Renal cortical epithelial cell (primary cell): ENCODE results near the gene UNC5C. TPM values are rescaled to one million over a fixed set of nuclear protein-coding genes. Genes with fewer than 3 reads are reported as not detected.
A peak's percentile ranks its signal among the peaks of the same experiment; 100 is the strongest.

Experiments
- DNase-seq: peaks from one replicate; pipeline ENCODE4 v3.0.0-alpha.2; 2011; ENCODE audit warnings: low read depth
- total RNA-seq: library from RNA; depleted of rRNA; stranded (reverse); fragments of >200 nt; gene quantifications from 2 replicates; pipeline ENCODE4 v1.2.3, GENCODE V29; 2014

UNC5C gene
- total RNA-seq, 1 donor from 2014 or later = 0.05 TPM

DNA sequence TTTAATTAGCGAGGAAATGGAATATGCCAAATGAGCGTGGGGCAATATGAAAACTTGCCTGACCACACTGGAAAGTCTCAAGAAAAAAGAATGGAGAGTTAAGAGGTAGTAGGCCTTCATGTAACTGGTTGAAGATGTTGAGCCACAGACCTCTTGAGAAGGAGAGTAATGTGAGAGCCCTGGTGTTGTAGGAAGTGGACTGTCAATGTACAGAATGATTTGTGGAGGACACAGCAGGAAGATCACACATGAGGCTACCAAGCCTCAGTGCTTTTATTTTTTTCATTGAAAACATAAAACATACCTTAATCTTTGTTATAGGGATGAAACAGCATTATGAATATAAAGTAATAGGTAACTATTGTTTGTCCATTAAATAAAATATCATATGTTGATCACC, 331.6 kb downstream of the UNC5C start:
- no peak for DNase-seq

DNA sequence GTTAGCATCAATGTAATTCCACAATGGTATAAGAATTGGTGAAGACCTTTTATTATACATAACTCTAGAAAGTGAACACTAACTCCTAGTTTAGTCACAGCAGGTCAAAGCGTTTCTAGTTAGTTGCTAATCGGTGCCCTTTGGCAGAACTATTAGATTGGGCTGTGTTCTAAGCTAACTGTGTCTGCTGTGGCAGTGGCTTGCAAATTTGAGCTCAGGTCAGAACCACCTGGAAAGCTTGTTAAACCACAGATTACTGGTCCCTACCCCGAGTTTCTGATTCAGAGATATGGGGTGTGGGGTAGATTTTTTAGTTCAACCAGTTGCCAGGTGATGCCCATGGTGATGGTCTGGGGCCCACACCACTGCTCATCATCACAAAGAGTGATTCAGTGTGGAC, 332.1 kb downstream of the UNC5C start:
- no peak for DNase-seq

DNA sequence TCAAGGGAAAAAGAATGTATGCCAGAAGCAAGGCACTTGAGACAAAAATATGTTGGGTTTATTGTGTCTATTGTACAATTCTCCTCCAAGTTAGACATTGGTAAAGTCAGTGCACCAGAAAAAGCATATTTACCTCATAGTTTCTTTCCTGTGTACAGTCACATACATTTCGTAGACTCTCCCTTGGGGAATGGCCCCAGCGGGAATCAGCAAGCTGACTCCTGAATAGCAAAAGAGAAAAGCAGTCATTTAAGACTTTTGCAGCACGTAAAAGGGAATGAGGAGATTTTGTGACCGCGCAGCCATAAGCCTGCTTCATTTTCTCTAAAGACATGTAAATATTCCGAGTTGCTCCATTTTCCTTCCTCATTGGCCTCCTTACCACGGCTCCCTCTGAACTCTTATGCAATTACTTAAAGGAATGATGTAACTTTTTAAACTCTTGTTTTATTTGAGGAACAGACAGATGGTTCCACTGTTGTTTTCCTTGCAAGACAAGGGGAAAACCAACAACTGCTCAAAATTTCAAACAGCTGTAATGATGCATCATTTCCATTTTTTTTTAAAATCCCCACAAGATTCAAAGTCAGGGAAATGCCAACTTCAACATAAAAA, 332.7 kb downstream of the UNC5C start:
- no peak for DNase-seq

DNA sequence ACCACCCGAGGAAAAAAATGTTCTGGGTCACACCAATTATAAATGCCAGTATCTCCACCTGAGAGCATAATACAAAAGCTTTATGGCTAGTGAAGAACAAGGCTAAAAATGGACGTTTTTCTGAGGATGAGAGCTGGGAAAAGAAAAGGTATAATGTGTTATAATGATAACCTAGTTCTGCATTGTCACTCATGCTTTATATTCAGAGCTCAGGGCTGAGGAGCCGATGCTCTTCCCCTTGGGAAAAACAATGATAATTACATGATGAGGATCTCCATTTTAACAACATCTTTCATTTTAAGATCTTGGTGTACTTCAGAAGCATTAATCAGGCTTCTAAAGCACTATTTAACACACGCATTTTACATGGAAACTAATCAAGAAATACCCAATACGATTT, 333.7 kb downstream of the UNC5C start:
- no peak for DNase-seq

DNA sequence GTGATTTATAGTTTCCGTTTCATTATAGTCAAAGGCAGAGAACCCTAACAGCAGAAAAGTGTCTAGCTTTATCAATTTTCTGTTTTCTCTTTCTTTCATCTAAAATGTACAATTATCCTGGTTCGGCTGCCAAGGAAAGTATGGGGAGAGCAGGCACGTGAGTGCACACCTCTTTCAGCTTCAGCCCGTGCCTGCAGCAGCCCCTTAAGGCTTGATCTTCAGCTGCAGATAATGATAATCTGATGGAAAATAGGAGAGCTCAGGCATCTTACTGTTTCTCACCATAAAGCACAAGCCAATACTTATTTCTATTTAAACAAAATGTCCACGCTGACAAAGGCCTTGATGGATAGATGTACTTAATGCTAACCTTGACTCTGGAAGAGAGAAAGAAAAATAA, 334.4 kb downstream of the UNC5C start:
- DNase-seq = no peak

DNA sequence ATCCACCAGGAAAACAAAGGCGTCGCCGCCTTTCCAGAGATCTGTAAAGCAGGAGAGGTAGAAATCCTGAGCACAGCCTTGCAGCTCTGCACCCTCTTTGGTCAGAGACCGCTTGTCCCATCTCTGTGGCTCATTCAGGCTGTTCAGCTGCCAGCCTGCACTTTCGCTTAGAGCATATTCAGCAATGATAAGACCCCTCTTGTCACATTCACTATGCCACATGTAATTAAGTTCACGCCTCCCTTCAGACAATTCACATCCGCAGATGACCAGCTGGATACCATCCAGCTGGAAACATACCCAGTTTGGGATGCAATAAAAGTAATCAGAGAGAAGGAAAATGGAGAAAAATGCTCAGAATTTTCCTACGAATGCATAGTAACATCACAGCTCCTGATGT, 335.4 kb downstream of the UNC5C start:
- DNase-seq = no peak

DNA sequence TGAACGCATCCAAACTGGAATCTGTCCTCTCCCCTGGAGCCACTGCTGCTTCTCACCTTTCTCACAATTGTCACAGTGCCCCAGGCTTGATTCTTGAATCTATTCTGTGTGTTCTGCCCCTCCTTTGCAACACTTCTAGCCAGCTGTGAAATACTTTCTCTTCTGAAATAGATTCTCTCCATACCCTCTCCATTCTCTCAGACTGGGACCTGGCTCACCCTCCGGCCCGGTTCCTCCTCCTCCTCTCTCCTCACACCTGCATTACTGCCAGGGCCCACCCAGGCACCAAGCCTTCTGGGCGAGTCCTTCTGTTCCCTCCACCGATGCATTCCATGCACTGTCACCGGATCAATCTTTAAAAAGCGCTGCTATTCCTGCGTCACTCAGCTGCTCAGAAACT, 336.1 kb downstream of the UNC5C start:
- DNase-seq = no peak

DNA sequence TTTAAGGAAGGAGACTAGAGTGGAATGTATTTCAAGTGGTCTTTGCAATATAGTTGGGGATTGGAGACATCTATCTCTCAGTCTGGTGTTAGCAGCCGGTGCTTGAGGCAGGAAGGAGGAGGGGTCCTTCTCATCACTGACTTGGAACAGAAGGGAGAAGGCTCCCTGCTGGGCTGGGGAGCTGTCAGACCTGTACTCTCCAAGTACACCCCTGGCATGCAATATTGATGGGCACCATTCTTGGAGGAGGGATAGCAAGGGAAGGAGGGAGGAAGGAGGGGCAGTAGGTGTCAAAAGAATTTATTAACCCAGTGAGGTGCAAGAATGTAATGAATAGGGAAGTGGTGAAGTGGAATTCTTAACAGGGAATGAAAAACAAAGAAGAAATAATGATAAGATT, 338.8 kb downstream of the UNC5C start:
- DNase-seq = peak; percentile 16

DNA sequence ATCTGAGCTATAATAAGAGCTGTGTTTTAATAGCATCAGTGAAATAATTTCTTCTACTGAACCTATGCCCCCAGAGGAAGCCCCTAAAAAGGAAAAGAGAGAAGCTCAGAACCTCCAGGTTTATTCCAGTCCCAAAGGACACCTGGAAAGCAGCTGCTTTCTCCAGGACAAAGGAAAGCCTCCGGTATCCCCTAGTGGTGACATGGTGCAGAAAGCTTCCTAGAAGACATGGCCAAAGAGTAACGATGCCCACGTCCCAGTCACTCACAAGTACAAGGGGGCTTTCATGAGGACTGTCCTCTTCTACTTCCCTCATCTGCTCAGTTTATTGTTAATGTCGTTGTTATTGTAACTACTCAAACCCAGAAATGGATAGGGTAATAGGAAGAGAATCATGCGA, 343.9 kb downstream of the UNC5C start:
- DNase-seq = no peak

DNA sequence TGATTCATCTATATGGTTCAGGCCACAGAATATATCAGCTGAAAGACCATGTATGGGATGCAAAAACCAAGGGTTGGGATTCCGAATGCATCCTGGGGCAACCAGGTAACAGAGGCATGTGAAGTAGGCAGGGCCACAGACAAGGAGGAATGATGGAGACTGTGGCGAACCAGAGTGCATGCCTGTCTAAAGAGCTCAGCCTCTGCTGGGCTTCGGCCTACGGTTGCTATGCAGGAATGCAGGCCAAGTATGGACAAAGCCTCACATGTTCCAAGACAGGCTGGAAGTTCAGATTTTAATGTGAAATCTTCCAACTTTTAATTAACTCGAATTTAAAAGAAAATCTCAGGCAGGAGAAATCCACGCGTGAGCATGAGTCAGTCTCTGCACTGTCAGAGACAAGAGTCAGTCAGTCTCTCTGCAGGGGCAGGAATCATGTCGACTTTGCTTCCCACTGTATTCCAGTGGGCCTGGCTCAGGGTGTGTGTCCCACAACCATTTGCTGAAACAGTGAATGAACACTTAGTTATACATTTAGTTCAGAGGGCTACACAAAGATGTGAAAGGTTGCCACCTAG, 344.4 kb downstream of the UNC5C start:
- no peak for DNase-seq

DNA sequence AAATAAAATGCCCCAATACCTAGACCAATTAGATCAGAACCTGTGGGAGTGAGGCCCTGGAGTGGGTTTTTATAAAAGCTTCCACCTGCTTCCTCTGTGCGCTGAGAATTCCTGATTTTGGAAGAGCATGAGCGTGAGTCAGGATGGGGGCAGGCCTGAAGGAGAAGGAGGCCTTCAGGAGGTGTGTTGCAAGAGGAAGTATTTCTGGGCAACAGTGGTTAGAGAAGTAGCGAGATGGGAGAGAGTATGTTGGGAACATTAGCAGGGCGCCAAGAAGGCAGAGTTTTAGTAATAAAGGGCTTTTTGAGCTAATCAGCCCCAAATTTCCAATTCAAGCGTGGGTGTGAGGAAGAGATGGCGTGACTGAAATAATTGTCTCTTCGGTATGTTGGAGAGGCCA, 349.8 kb downstream of the UNC5C start:
- no peak for DNase-seq

DNA sequence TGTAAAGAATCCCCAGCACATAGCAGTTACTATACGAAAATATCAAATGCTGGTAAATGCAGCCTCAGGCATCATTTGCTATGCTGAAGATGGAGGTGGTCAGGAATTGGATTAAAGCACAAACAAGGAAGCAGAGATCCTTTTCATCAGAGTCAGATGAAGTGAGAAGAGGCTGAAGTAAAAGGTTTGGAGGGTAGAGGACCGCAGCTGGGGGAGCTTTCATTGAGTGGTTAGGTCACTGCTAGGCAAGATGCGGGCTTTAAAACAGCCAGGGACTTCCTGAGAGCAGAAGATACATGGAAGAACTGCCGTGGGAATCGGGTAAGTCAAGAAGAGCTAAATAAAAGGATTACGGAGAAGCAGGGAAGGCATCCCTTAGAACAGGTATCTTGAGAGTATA, 351.4 kb downstream of the UNC5C start:
- no peak for DNase-seq

DNA sequence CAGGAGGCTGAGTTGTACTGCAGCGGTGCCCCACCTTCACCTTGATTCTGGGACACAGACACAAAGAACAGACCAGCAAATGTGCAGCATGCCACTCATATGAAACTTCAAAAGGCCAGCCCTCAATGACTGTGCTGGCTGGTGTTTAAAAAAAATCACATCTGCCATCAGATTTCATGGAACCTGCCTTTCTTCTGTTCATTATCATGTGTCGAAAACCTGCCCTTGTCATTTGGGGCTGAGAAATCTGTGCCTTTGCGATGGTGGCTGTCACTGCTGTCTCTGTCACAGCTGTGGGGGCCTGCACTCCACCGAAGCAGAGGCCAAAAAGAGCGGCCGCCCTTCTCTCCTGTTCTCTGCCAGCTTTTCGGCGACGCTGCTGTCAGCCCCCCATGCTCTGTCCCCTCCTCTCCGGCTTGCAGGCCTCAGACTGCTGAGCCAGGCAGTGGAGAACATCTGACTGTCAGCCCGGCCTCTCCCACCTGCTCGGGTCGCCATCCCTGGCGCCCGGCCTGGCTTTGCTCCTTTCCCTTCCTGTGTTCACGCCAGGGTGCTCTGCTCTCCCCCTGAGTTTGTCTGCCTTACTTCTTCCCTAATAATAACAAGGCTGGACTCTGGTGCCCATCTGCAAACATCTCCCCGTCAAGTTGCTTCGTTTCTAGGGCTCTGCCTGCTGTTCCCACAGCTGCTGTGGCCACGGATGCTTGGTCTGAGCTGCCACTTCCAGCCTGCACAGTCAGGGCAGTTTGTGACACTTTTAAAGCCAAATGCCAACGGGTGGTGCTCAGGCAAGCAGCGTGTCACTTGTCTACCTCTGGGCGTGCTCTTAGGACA, 355.2 kb downstream of the UNC5C start:
- no peak for DNase-seq

DNA sequence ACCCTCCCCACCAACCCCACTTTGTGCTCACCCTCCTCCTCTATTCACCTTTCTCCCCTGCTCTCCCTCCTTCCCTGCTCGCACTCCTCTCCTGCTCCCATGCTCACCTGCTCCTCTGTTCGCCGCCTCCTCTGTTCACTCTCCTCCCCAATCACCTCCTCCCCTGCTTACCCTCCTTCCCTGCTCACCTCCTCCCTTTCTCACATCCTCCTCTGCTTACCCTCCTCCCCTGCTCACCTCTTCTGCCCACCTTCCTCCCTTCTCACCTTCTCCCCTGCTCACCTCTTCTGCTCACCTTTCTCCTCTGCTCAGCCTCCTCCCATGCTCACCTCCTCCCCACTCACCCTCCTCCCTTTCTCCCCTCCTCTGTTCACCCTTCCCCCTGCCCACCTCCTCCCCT, 357.2 kb downstream of the UNC5C start:
- no peak for DNase-seq

DNA sequence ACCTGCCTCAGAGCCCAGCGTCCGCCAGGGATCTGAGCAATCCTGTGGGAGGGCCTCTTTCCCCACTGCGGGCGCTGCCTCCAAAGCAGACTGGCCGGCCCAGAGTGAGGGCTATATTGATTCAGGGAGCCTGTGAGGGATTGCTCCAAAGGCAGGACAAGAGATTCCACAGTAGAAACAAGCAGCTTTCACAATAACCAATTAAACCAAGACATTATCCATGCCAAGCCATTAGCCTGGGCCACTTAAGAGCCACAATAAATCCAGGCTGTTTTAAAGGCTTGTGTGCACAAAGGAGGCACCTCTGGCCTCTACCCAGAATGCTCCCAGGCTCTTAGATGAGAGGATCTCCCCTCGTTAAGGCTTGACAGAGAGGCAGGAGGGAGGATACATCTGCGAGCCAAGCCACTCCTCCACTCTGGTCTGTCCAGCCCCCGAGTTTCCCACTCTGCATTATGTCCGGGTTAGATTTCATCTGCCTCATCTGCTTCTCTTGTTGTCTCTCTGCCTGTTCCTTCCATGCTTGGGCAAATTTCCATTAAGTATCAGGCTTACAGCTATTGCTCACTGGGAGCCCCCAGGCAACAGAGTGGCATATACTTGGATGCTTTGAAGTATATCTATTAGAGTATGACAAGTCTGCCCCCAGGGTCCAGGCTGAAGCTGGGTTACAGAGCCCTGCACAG, 357.9 kb downstream of the UNC5C start:
- peak; percentile 5 for DNase-seq

DNA sequence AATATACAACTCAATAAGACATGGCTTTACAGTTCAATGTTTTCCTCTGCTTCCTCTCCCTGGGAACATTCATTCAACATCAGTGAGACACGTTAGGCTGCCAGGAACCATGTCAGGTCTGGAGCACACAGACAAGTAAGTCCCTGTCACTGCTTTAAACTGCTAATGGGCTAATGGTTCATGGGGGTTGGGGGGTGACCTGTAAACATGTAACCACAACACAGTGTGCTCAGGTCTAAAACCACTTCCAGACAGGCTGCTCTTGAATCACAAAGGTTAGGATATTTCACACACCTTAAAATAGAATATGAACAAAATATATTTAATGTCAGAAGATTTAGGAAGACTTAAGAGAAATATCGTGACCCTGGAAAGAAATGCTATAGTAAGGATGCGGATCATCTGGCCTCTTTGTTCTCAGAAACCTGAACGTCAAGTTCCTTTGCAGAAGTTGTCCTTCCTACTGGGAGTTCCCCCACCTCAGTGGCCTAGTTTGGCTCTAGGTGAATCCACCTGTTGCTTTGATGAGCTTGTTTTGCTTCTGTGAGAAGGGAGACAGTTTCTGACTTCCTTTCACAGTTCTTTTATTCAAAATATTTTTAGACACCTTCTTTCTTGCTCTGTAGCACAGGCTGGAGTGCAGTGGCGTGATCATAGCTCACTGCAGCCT, 359.9 kb downstream of the UNC5C start:
- no peak for DNase-seq

DNA sequence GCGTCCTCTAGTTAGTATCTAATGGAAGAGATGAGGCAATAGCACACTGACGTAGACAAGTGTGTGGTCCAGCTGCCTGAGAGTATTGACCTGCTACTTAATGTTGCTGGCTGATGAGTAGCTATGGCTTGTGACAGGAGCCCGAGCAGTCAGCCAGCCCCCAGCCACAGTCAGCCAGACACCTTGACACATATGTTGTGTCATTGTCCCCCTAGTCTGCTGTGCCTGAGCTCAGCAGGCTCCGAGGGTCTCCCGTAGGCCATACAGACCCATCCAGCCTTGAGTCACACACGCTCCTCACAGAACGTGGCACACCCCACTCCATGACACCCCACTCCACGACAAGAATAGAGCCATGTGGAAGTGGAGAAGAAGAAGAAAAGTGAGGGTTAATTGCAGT, 362.1 kb downstream of the UNC5C start:
- DNase-seq = no peak

DNA sequence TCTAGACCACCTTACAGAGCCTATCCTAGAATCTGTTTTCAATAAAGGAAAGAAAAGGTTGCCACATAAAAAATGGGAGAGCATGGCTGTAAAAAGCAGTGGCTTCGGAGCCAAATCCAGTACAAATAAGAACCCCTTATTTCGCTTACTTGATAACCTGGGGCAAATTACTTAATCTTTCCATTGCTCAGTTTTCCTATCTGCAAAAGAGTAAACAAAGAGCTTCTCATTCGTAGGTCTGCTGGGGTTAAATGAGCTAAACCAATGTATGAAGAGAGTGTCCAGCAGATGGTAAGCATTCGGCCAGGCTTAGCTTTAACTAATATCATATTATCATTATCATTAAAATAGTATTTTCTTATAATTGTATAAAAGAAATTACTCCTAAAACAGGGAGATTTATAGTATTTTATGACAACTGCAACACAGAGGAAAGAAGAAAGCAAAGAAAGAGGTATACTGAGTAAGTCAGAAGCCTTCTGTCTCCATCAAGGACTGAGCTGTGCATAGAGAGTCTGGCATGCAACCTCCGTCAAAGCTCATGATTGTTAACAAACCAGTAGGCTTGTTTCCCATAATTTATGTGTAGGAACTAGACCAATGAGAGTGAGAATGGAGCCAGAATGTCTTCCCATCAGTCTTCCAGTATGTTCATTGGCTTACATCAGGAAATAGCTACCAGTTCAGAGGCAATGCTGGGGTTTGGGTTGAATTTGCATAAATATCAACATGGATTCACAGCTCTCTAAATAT, 364.9 kb downstream of the UNC5C start:
- no peak for DNase-seq

DNA sequence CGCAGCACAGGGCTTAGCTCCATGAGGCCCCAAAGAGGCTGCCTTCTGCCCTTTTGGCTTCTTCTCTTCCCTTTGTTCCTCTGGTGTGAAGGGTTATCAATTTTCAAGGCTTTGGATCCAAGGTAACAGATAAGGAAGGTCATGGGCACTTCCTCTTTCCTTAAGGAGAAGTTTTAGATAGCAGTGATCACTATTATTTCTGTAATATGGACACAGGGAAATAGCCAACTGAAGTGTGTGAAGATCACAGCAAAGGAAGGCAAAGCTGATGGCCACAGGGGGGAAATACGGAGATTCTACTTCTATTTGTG, 366.8 kb downstream of the UNC5C start:
- no peak for DNase-seq

DNA sequence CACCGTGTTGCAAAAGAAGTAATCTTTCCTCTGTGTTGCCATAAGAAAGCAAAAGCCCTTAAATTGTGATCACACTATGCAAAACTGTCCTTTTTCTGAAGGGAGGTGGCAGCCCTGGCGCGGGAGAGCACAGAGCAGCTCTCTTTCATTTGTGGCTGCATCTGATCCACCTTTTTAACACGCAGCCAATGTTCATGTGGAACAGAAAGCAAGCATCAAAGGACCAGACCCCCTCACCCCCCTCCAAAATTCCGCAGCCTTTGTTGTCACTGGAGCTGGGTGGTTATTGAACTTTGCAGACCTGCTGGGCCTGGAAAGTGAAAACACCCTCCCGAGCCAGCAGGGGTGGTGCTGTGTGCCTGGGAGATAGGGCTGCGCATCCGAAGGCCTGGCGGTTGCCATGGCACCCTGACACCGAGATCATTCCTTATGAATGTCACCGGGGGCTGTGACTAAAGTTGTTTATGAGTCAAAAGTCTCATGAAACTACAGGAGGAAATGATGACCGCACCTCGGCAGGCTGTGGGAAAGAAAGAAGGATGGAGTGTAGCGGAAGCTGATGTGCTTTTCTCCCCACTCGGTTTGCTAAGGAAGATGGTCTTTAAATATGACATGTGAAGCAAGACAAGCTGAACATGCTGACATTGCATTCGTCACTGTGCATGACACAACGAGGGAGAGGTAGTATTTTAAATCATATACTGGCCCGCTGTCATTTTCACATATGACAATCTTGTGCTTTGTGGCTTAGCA, 367.4 kb downstream of the UNC5C start:
- DNase-seq = no peak
